Stimulated activated CD8-positive, alpha-beta memory T cell treated with anti-CD3 and anti-CD28 coated beads, Interleukin-12 subunit alpha, Interleukin-12 subunit beta, amount 100 ng/mL, for 24 hours (primary cell): Measurements from ENCODE around the gene CACNB2.
"Not testable (repeated sequence)": the region's sequence is repeated elsewhere in the genome, so short reads cannot be mapped to it uniquely, and the experiment has no call there.

Source experiments
- DNase-seq: peaks from one replicate; pipeline ENCODE4 v3.0.0-alpha.2; 2020; ENCODE audit errors: extremely low read depth

The CACNB2 gene

GRCh38 chr10:18144928-18145327 is 4.7 kb downstream of the CACNB2 start:
- DNase-seq, result no peak

DNA sequence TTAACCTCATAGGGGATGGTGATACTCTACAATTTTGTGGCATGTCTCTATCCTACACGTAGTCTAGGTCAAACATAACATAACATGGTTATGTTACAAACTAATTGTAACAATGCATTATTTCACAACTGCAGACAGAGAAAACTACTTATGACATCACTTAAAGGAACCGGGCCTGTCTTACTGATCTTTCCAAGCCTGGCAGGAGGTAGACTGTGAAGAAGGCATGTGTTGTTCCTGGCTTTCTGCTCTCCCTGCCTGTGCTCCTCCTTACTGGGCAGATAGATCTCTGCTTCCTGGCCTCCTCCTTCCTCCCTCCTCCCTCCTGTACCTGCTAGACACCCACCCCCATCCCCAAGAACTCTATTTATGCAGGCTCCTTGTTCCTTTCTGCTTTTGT is 5.4 kb downstream of the CACNB2 start:
- DNase-seq, result no peak

- DNase-seq, result no peak
Measured at GRCh38 chr10:18149196-18149800, 9.1 kb downstream of the CACNB2 start.

DNA sequence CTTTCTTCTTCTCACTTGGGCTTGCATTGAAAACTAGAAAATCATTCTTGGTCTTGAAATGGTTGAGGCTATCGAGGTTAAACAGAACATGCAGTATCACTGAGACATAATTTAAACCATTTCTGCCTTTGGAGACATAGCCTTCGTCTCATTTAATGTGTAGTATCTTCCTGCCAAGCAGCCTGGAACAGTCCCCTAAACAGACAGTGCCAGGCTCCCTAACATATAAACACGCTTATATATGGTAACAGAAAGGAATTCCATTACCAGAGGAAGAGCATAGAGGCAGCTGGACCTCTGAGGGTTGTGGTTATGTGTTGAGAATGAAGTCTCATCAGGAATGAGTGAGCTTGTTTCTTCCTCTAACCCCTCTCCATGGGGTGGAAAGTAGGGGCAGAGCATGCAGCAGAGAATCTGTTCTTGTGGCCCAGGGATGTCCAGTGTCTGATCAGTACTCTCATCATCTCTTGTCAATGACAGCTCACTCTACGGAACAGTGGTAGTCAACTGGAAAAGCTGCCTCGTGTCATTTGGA is 11.2 kb downstream of the CACNB2 start:
- no peak for DNase-seq

DNA sequence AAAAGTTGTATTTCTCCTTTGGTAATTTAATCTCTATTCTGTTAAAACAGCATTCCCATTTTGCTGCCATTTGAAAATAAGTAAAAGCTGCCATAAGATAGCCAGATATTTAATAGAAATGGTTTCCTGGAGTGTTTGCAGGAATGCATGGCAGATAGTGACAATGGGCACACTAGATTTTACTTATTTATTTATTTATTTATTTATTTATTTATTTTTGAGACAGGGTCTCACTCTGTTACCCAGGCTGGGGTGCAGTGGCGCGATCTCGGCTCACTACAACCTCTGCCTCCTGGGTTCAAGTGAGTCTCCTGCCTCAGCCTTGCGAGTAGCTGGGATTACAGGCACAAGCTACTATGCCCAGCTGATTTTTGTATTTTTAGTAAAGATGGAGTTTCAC is 13.2 kb downstream of the CACNB2 start:
- DNase-seq, result not testable (repeated sequence)

DNA sequence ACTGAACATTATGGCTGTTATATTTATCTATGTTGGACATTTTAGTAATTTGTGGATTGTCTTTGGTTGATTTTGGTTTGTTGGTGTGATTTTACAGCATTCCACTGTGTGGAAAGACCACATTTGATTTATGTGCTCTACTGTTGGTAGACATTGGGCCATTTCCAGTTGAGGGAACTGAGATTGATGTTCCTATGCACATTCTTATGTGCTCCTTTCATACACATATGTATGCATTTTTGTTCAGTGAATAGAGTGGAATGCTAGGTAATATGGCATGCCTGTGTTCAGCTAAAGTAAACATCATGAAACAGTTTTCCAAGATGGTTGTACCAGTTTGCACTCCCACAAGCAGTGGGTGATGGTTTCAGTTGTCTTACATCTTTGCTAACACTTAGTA is 15.1 kb downstream of the CACNB2 start:
- DNase-seq, result no peak

DNA sequence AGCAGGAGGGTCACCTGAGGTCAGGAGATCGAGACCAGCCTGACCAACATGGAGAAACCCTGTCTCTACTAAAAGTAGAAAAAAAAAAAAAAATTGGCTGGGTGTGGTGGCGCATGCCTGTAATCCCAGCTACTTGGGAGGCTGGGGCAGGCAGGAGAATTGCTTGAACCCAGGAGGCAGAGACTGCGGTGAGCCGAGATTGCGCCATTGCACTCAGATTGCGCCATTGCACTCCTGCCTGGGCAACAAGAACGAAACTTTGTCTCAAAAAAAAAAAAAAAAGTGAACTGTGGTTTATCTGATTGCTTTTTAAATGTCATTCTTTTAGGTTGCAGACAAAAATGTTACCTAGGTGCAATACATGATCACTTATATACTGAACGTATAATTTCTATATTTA is 16.6 kb downstream of the CACNB2 start:
- DNase-seq, result not testable (repeated sequence)

- no peak for DNase-seq
Measured at GRCh38 chr10:18157881-18158280, 17.7 kb downstream of the CACNB2 start.

GRCh38 chr10:18158773-18159265 is 18.6 kb downstream of the CACNB2 start:
- no peak for DNase-seq

DNA sequence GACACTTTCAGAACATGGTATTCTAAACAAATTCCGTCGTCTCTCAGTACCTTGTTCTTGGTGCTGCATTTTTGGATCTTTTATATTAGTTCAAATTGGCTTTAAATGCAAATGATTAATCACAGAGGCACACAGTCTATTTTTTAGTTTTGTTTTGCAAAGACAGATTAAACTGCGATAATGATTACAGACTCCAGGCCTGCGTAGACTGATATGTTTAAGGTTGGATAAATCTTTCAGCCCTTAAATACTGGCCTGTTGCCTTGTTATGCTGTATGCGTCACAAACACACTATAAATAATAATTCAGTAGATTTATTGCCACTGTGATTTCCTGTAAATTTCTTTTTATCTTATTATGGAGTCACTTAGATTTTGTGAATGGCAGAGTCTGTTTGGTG is 19.3 kb downstream of the CACNB2 start:
- no peak for DNase-seq

GRCh38 chr10:18162021-18162627 is 21.9 kb downstream of the CACNB2 start:
- DNase-seq, result no peak

DNA sequence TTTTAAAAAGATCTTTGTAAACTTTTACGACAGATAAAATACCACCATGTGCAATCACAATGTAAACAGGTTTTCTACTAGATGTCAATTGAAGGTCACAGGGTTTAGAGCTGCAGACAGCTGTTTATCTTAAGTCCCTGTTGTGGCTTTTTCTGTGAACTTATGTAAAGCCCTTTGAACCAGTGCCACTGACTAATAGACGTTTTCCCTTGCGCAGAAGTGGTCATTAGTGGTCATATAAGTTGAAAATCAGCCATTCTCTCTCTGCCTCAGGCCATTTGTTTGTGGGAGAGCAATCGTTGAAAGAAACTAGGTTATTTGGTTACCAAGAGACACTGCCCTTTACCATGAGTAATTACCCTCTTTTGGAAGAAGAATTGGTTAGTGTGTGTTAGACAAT is 23.9 kb downstream of the CACNB2 start:
- DNase-seq, result no peak

- no peak for DNase-seq
Measured at GRCh38 chr10:18164748-18165361, 24.6 kb downstream of the CACNB2 start.

DNA sequence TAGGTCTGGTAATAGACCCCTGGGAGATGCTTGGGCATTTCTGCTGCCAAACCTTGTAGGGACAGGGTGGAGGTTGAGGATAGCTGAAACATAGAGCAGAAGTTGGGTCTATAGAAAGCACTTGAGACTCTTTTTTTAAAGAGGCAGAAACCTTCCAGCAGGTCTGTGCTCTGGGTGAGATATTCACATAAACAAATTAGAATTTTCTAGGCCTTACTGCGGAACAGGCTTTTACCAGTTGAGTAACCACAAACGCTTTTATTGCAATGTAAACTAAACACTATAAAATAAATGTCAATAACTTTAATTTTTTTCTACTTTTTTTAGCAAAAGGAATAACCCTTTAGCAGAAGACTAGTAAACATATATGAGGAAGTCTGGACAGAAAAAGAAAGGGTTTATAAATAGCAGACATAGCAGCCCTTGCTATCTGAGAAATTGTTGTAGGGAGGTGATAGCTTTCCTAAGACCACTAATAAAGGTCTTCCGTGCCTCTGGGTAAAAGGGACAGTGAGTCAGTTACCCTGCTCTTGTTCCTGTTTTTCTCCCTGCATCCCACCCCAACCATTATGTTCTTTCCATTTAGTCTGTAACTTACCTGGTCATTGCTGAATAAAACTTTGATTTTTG is 38.7 kb downstream of the CACNB2 start:
- no peak for DNase-seq

DNA sequence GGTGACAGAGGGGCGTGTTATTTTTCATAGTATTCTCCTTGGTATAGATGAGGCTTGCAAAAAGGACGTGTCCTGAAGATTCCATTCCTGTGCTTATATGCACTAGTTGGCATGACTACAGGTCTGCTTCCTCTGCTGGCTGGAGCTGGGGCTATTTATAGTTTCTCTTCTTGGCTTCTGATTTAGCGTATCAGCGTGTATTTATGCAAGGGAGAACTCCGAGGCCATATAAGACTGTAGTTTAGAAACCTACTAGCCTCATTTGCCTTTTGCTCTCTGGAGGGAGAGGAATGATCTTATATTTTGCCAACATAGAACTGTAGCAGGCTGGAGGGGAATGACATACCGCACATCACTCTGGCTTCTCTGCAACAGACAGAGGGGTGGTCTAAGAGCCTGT is 39.7 kb downstream of the CACNB2 start:
- DNase-seq, result no peak

GRCh38 chr10:18181382-18181781 is 41.2 kb downstream of the CACNB2 start:
- not testable (repeated sequence) for DNase-seq

GRCh38 chr10:18185621-18186020 is 45.4 kb downstream of the CACNB2 start:
- DNase-seq, result no peak

- DNase-seq, result no peak
Measured at GRCh38 chr10:18190840-18191239, 50.6 kb downstream of the CACNB2 start.

GRCh38 chr10:18194634-18195033 is 54.4 kb downstream of the CACNB2 start:
- DNase-seq, result no peak

DNA sequence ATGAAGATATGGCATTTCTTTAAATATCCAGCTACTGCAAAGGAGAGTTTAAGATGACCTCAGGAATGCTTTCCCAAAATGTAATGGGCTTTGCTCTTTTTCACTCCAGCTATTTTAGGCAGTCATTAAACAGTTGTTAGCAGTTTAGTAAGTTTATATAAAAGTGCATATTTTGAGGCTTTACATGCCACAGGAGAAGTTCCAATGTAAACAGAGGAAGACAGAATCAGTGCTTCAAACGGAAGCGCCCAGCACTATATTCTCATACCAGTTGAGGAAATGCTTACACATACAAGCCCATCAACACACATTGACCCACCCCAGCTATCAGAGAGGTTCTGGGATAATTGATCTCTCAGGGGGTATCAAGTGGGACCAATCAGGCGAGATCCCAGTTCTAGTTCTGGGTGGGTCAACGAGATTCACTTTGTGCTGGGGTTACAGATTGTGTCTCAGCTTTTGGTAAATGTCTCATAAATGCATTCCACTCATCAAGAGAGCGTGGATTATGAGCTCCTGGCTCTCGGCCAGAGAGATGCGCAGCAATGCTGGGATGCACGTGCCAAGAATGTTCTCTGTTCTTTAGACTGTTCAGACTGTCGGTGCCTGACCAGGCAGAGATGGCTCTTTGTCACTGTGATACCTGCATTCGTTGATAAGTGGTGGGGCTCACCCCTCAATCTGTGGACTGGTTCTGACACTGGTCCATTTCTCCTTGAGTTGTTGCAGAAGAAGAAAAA is 55.0 kb downstream of the CACNB2 start:
- no peak for DNase-seq

DNA sequence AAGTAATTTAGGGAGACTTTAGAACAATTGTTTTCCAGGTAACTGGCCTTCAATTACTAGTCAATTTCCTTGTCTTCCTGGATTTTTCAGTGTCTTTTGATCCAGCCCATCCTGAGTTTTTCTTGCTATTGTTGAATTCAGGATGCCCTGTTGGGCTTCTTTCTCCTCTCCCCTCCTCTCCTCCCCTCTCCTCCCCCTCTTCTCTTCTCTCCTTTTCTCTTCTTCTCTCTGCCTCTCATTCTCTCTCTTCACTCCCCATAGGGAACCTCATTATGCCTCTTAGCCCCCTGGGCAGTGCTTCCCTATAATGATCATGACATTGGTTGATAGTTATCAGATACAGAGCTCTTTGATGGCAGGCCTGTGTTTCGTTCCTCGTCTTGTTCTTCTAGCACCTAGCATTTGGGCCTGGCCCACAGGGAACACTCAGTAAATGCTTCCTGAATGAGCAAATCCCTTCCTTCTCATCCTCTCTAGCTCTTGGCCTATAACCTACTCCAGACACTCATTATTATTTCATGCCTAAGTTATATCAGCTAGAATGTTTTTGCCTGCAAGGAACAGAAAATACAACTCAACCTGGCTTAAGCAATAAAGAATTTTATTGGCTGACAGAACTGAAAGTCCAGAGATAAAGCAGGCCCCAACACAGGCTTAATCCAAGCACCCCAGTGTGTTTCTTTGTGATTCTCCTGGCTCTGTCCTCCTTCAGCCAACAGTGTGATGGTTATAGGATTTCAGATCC is 56.8 kb downstream of the CACNB2 start:
- no peak for DNase-seq
